ENCODE data around the gene DDX60.
"Not testable (repeated sequence)": the region's sequence is repeated elsewhere in the genome, so short reads cannot be mapped to it uniquely, and the experiment has no call there.

Gene DDX60

DNA sequence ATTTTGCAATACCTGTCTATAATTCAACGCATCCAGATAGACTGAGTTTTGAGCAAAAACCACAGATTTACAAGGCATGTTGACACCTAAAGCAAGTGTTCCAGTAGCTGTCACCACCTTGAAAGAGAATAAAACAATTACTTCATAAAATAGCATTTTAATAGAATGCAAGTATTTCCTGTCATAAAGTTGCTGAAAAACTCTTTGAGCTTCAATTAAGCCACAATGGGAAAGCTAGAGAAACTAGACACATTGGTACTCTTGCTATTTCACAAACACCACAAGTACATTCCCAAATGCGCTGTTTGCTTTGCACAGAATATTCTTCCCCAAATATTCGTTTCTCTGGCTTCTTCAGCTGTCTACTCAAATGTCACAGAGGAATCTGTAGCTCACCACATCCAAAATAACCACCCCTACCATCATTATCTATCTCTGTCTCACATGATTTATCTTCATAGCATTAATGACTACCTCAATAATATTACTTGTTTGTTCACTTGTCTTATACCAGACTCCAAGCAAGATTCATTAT is 70.3 kb downstream of the DDX60 start:
- H3K4me3 ChIP-seq (ENCODE audit: low read depth, low read length): no peak overlapping the region
- no peak for TF ChIP-seq CTCF (IDR thresholded peaks at IDR 0.05; ENCODE audit: borderline replicate concordance, insufficient read depth, low read depth, low read length)

DNA sequence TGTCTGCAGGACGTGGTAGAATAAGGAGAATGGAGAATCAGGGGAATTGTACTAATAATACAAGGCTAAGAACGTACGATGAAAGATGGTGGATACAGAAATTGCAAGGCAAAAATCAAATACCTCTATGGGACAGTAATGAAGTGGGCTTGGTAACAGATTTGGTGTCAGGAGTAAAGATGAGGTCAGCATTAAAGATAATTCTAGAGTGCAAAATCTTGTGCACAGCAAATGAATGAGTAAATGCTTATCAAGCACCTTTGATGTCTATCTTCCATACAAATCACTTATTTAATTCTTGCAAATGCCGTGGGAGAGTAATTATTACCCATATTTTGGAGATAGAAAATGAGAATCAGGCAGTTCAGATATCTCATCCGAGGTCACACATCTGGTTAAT is 70.9 kb downstream of the DDX60 start:
- H3K4me3 ChIP-seq (ENCODE audit: low read depth, low read length): no peak overlapping the region
- TF ChIP-seq CTCF (IDR thresholded peaks at IDR 0.05; ENCODE audit: borderline replicate concordance, insufficient read depth, low read depth, low read length): no peak

DNA sequence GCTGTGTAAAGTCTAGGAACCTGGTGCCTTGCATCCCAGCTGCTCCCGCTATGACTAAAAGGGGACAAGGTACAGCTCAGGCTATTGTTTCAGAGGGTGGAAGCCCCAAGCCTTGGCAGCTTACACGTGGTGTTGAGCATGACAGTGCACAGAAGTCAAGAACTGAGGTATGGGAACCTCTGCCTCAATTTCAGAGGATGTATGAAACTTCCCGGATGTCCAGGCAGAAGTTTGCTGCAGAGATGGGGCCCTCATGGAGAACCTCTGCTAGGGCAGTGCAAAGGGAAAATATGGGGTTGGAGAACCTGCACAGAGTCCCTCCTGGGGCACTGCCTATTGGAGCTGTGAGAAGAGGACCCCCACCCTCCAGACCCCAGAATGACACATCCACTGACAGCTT is 76.6 kb downstream of the DDX60 start:
- no peak overlapping the region for H3K4me3 ChIP-seq (ENCODE audit: low read depth, low read length)
- no peak for TF ChIP-seq CTCF (IDR thresholded peaks at IDR 0.05; ENCODE audit: borderline replicate concordance, insufficient read depth, low read depth, low read length)

GRCh38 chr4:168240821-168241220 is 77.7 kb downstream of the DDX60 start:
- no peak overlapping the region for H3K4me3 ChIP-seq (ENCODE audit: low read depth, low read length)
- no peak for TF ChIP-seq CTCF (IDR thresholded peaks at IDR 0.05; ENCODE audit: borderline replicate concordance, insufficient read depth, low read depth, low read length)

DNA sequence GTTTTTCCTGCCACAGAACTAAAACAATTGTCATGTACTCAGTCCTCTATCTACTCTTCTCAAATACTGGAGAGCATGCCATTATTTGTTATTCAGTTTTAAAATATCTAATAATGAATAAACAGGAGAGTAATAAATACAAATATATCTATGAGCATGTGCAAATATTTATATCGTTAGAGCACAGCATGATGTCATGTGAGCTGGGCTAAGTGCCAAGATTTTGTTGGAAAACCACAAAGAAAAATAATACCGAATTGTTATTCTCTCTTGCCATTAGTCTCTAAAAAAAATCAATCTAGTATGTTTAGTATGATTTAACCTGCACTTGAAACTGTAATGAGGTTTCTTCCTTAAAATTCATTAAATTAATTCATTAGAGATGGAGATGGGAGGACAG is 97.3 kb downstream of the DDX60 start:
- H3K4me3 ChIP-seq (ENCODE audit: low read depth, low read length): no peak overlapping the region
- TF ChIP-seq CTCF (IDR thresholded peaks at IDR 0.05; ENCODE audit: borderline replicate concordance, insufficient read depth, low read depth, low read length): no peak

- H3K4me3 ChIP-seq (ENCODE audit: low read depth, low read length): no peak overlapping the region
- no peak for TF ChIP-seq CTCF (IDR thresholded peaks at IDR 0.05; ENCODE audit: borderline replicate concordance, insufficient read depth, low read depth, low read length)
Measured at GRCh38 chr4:168220893-168221292, 97.7 kb downstream of the DDX60 start.

GRCh38 chr4:168218645-168219044 is 99.9 kb downstream of the DDX60 start:
- TF ChIP-seq CTCF (IDR thresholded peaks at IDR 0.05; ENCODE audit: borderline replicate concordance, insufficient read depth, low read depth, low read length): no peak

DNA sequence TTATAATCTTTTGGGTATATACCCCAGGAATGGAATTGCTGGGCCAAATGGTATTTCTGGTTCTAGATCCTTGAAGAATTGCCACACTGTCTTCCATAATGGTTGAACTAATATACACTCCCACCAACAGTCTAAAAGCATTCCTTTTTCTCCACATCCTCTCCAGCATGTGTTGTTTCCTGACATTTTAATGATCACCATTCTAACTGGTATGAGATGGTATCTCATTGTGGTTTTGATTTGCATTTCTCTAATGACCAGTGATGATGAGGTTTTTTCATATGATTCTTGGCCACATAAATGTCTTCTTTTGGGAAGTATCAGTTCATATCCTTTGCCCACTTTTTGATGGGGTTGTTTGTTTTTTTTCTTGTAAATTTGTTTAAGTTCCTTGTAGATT is 105.0 kb downstream of the DDX60 start:
- H3K4me3 ChIP-seq (ENCODE audit: low read depth, low read length): not testable (repeated sequence)

More at GRCh38 chr4:168218645-168219044, 99.9 kb downstream of the DDX60 start:
- no peak overlapping the region for H3K4me3 ChIP-seq (ENCODE audit: low read depth, low read length)

Data from GM12875 (cell line).